ENCODE measurements around the gene PELO.

DNA sequence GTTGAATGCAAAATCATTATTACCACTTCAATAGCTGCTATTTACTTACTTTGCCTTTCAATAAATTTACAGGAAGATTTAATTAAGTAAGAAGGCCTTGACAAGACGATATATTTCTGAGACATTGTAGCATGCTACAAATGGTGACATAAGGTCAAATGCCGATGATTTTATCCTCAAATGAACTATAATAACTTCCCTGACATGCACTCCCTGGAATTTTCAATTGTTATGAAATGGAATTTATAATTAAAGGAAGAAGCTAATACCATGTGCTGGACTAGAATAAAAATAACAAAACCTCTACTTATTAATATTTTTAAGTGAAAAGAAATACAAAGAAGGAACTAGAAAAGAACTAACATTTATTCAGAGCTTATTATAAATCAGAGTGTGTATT is 30.2 kb upstream of the PELO start:
- no peak for TF ChIP-seq POLR2A (IDR thresholded peaks at IDR 0.05)
- TF ChIP-seq, protein P1, sequence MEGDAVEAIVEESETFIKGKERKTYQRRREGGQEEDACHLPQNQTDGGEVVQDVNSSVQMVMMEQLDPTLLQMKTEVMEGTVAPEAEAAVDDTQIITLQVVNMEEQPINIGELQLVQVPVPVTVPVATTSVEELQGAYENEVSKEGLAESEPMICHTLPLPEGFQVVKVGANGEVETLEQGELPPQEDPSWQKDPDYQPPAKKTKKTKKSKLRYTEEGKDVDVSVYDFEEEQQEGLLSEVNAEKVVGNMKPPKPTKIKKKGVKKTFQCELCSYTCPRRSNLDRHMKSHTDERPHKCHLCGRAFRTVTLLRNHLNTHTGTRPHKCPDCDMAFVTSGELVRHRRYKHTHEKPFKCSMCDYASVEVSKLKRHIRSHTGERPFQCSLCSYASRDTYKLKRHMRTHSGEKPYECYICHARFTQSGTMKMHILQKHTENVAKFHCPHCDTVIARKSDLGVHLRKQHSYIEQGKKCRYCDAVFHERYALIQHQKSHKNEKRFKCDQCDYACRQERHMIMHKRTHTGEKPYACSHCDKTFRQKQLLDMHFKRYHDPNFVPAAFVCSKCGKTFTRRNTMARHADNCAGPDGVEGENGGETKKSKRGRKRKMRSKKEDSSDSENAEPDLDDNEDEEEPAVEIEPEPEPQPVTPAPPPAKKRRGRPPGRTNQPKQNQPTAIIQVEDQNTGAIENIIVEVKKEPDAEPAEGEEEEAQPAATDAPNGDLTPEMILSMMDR (IDR thresholded peaks at IDR 0.05) = no peak
